Neural progenitor cell (in vitro differentiated cells): ENCODE data around the gene IGSF8. TPM values are rescaled to one million over a fixed set of nuclear protein-coding genes. Genes with fewer than 3 reads are reported as not detected.

Source experiments
- DNase-seq: peaks from one replicate; pipeline ENCODE4 v3.0.0-alpha.2; 2016; ENCODE audit warnings: low spot score
- H2AFZ ChIP-seq: fragments of 200-600 bp; sonication (generic); replicated peaks from 2 replicates; pipeline ENCODE4 v1.6.1; 2016; ENCODE audit warnings: antibody characterized with exemption
- H3F3A ChIP-seq: fragments of 200-600 bp; sonication (generic); 2 replicates; pipeline ENCODE4 v1.6.1; 2016; ENCODE audit warnings: antibody characterized with exemption, low read depth
- H3K27ac ChIP-seq: fragments of 200-600 bp; sonication (generic); 2 replicates; pipeline ENCODE4 v1.5.1; 2016; ENCODE audit warnings: mild to moderate bottlenecking
- H3K27me3 ChIP-seq: fragments of 200-600 bp; sonication (generic); 2 replicates; pipeline ENCODE4 v1.6.1; 2016; ENCODE audit warnings: mild to moderate bottlenecking, moderate library complexity
- H3K36me3 ChIP-seq: fragments of 200-600 bp; sonication (generic); 2 replicates; pipeline ENCODE4 v1.5.1; 2016
- H3K4me1 ChIP-seq: fragments of 200-600 bp; sonication (generic); 2 replicates; pipeline ENCODE4 v1.6.1; 2016; ENCODE audit warnings: mixed run types
- H3K4me2 ChIP-seq: fragments of 200-600 bp; sonication (generic); 2 replicates; pipeline ENCODE4 v1.6.1; 2016
- H3K4me3 ChIP-seq: fragments of 200-600 bp; sonication (generic); 2 replicates; pipeline ENCODE4 v1.5.1; 2016
- H3K79me2 ChIP-seq: fragments of 200-600 bp; sonication (generic); 2 replicates; pipeline ENCODE4 v1.6.1; 2016; ENCODE audit warnings: low read depth
- H3K9ac ChIP-seq: fragments of 200-600 bp; sonication (generic); 2 replicates; pipeline ENCODE4 v1.6.1; 2016
- H3K9me3 ChIP-seq: fragments of 200-600 bp; sonication (generic); 2 replicates; pipeline ENCODE4 v1.5.1; 2016; ENCODE audit warnings: low read depth
- H4K20me1 ChIP-seq: fragments of 200-600 bp; sonication (generic); 2 replicates; pipeline ENCODE4 v1.6.1; 2016; ENCODE audit warnings: low read depth
- H3K27ac Mint-ChIP-seq: 3 replicates; pipeline ENCODE4 v1.8.0; 2021; ENCODE audit warnings: mixed read lengths
- H3K27me3 Mint-ChIP-seq: 2 replicates; pipeline ENCODE4 v1.8.0; 2022; ENCODE audit warnings: low read depth, mild to moderate bottlenecking, inconsistent platforms, moderate library complexity, mixed read lengths; ENCODE audit not compliant: insufficient read depth
- H3K36me3 Mint-ChIP-seq: 3 replicates; pipeline ENCODE4 v1.8.0; 2021; ENCODE audit warnings: mixed read lengths
- H3K4me1 Mint-ChIP-seq: 3 replicates; pipeline ENCODE4 v1.8.0; 2021; ENCODE audit warnings: mixed read lengths
- H3K4me3 Mint-ChIP-seq: 3 replicates; pipeline ENCODE4 v1.8.0; 2021; ENCODE audit warnings: mild to moderate bottlenecking, moderate library complexity, mixed read lengths
- H3K9me3 Mint-ChIP-seq: 3 replicates; pipeline ENCODE4 v1.8.0; 2020; ENCODE audit warnings: mixed read lengths
- EZH2 ChIP-seq: fragments of 200-600 bp; sonication (generic); IDR thresholded peaks from 2 replicates; pipeline ENCODE4 v1.6.1; 2017; ENCODE audit warnings: antibody characterized with exemption, mild to moderate bottlenecking, moderate library complexity
- EZH2phosphoT487 ChIP-seq: fragments of 200-600 bp; sonication (generic); IDR thresholded peaks from 2 replicates; pipeline ENCODE4 v1.6.1; 2017; ENCODE audit warnings: antibody characterized with exemption
- total RNA-seq: library from RNA; depleted of rRNA; stranded (reverse); fragments of >200 nt; gene quantifications from 2 replicates; pipeline ENCODE4 v1.2.3, GENCODE V29; 2015; ENCODE audit warnings: low replicate concordance
- TF ChIP-seq, protein P1 (sequence below): fragments of 200-600 bp; sonication (generic); IDR thresholded peaks from 2 replicates; pipeline ENCODE4 v1.5.1; 2017; ENCODE audit warnings: antibody characterized with exemption, mild to moderate bottlenecking

The IGSF8 gene
- total RNA-seq, 1 donor from 2014 or later: 9.4 TPM

DNA sequence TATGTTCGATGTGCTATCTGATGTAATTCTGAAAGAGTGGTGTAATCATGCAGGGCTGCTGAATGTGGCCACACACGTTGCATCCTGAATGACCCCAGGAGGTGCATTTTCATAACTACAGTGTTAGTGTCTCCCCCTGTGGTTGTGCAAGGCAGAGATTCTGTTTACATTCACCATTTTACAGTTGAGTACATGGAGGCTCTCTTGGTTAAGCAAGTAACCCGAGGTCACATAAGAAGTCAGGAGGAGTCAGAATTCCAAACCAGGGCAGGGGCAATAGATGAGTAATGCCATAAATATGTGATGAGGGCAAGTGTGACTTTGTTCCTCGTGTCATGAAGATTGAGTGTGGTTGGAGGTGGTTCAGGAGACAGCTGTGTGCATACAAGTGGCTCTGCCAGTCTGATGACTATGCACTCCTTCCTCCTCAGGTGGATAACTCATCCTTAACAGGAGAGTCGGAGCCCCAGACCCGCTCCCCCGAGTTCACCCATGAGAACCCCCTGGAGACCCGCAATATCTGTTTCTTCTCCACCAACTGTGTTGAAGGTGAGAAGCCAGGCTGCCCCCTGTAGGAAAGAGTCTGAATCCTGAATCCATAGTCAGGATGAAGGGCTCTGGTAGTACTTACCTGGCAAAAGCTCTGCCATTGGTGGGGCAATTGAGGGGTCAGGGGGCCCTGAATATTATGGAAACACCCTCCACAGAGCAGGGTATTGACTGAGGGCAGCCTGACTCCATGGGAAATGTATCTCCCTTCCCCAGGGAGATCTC is 26.5 kb upstream of the IGSF8 start:
- Histone ChIP-seq H3K27ac (no peak overlapping the region), H3K9me3 (no peaks in the 10 kb centered on the region), H4K20me1 (peaks cover 17% of the 10 kb centered on the region), H3K4me1 (peaks cover under 1% of the 10 kb centered on the region), H3K36me3 (peaks cover 14% of the 10 kb centered on the region), H3K4me3 (no peak overlapping the region), H3K79me2 (peaks cover 6% of the 10 kb centered on the region), H3K4me2 (no peak overlapping the region), H3F3A (no peaks in the 10 kb centered on the region), H3K9ac (no peak overlapping the region), H3K27me3 (no peaks in the 10 kb centered on the region), H2AFZ (no peak overlapping the region)
- no peak for DNase-seq
- TF ChIP-seq EZH2 (no peak), EZH2phosphoT487 (no peak)
- TF ChIP-seq, protein P1, sequence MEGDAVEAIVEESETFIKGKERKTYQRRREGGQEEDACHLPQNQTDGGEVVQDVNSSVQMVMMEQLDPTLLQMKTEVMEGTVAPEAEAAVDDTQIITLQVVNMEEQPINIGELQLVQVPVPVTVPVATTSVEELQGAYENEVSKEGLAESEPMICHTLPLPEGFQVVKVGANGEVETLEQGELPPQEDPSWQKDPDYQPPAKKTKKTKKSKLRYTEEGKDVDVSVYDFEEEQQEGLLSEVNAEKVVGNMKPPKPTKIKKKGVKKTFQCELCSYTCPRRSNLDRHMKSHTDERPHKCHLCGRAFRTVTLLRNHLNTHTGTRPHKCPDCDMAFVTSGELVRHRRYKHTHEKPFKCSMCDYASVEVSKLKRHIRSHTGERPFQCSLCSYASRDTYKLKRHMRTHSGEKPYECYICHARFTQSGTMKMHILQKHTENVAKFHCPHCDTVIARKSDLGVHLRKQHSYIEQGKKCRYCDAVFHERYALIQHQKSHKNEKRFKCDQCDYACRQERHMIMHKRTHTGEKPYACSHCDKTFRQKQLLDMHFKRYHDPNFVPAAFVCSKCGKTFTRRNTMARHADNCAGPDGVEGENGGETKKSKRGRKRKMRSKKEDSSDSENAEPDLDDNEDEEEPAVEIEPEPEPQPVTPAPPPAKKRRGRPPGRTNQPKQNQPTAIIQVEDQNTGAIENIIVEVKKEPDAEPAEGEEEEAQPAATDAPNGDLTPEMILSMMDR: peak; percentile 27
- Mint-ChIP-seq H3K4me1 (peaks cover 5% of the 10 kb centered on the region), H3K36me3 (peaks cover 49% of the 10 kb centered on the region), H3K27ac (no peak overlapping the region), H3K4me3 (no peak overlapping the region), H3K9me3 (no peaks in the 10 kb centered on the region), H3K27me3 (peaks cover 2% of the 10 kb centered on the region)

DNA sequence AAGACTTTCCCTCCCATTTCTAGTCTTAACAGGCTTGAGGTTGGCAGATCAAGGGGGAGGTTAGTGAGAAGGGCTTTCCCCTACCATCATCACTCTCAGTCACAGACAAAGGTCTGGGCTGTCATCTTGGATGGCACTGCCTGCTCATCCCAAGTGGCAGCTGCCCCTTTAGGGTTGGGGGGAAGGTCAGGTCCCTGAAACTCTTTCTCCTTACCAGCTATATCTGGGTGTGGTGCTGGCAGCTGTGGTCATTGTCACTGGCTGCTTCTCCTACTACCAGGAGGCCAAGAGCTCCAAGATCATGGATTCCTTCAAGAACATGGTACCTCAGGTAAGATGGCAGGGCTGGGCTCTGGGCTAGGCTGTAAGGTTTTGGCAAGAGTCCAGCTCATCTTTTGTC is 25.3 kb upstream of the IGSF8 start:
- Histone ChIP-seq H3F3A (no peaks in the 10 kb centered on the region), H3K27me3 (no peaks in the 10 kb centered on the region), H3K9ac (no peak overlapping the region), H3K36me3 (peaks cover 14% of the 10 kb centered on the region), H3K4me3 (no peak overlapping the region), H3K27ac (no peak overlapping the region), H3K9me3 (no peaks in the 10 kb centered on the region), H3K79me2 (peaks cover 18% of the 10 kb centered on the region), H4K20me1 (peaks cover 26% of the 10 kb centered on the region), H3K4me1 (peaks cover 12% of the 10 kb centered on the region), H2AFZ (no peak overlapping the region), H3K4me2 (no peak overlapping the region)
- no peak for DNase-seq
- Mint-ChIP-seq H3K36me3 (peaks cover 45% of the 10 kb centered on the region), H3K4me3 (no peak overlapping the region), H3K4me1 (peaks cover 7% of the 10 kb centered on the region), H3K9me3 (no peaks in the 10 kb centered on the region), H3K27ac (no peak overlapping the region), H3K27me3 (peaks cover 2% of the 10 kb centered on the region)
- TF ChIP-seq, protein P1: no peak
- TF ChIP-seq EZH2phosphoT487: no peak
- TF ChIP-seq EZH2: no peak

DNA sequence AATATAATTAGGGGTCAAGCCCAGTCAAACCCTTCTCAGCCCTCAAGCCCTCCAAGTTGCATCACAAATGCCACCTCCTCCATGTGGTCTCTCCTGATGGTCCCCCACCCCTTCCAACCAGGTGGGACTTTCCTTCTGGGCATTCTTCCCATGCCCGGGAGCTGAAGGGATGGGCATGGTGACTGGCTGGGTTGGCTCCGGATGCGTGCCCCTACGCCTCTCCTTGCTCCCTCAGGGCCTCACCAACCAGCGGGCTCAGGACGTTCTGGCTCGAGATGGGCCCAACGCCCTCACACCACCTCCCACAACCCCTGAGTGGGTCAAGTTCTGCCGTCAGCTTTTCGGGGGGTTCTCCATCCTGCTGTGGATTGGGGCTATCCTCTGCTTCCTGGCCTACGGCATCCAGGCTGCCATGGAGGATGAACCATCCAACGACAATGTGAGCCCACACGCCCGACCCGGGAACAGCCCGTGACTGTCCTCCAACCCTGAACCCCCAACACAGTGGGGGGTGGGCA is 24.6 kb upstream of the IGSF8 start:
- no peak overlapping the region for H3K4me3 ChIP-seq
- Mint-ChIP-seq H3K27me3 (peaks cover 2% of the 10 kb centered on the region), H3K4me1 (peaks cover 14% of the 10 kb centered on the region), H3K36me3 (peaks cover 38% of the 10 kb centered on the region), H3K4me3 (no peak overlapping the region), H3K27ac (no peak overlapping the region), H3K9me3 (no peaks in the 10 kb centered on the region)
- peaks cover 25% of the 10 kb centered on the region for H3K79me2 ChIP-seq
- no peak overlapping the region for H3K4me2 ChIP-seq
- no peak for DNase-seq
- H4K20me1 ChIP-seq: peaks cover 33% of the 10 kb centered on the region
- peaks cover 19% of the 10 kb centered on the region for H3K4me1 ChIP-seq
- H3K27me3 ChIP-seq: no peaks in the 10 kb centered on the region
- H3K27ac ChIP-seq: no peak overlapping the region
- peaks cover 6% of the 10 kb centered on the region for H3F3A ChIP-seq
- TF ChIP-seq EZH2: no peak
- TF ChIP-seq, protein P1: no peak
- no peak for TF ChIP-seq EZH2phosphoT487
- H3K36me3 ChIP-seq: peaks cover 14% of the 10 kb centered on the region
- no peaks in the 10 kb centered on the region for H3K9me3 ChIP-seq
- no peak overlapping the region for H3K9ac ChIP-seq
- no peak overlapping the region for H2AFZ ChIP-seq
